OCI-LY7 (cell line): ENCODE data around the gene PRDM10. TPM values are rescaled to one million over a fixed set of nuclear protein-coding genes. Genes with fewer than 3 reads are reported as not detected.

Experiments
- BruUV-seq: library from RNA; stranded (reverse); fragments of 400-500 nt; replicated peaks from 2 replicates; lab custom pipeline; 2021; lab: Mats Ljungman, UMichigan
- CTCF ChIA-PET: fragments of 300-600 bp; sonication (Branson Sonifier 250); formaldehyde crosslinking; loops from one replicate; lab custom pipeline; 2022; ENCODE audit warnings: antibody characterized with exemption; ENCODE audit not compliant: unreplicated experiment; lab: Charles Lee
- POLR2A ChIA-PET: fragments of 300-600 bp; sonication (Branson Sonifier 250); formaldehyde crosslinking; loops from one replicate; lab custom pipeline; 2022; ENCODE audit warnings: antibody characterized with exemption; lab: Charles Lee
- DNase-seq: peaks from one replicate; pipeline ENCODE4 v3.0.0-alpha.2; 2015; ENCODE audit warnings: low spot score
- H2AFZ ChIP-seq: fragments of 200-600 bp; sonication (generic), shearing (Covaris generic); 2 replicates; pipeline ENCODE4 v1.6.1; 2014; ENCODE audit warnings: mild to moderate bottlenecking, antibody characterized with exemption, low read length, moderate library complexity
- H3K27ac ChIP-seq: fragments of 200-600 bp; sonication (generic); 2 replicates; pipeline ENCODE4 v1.5.1; 2014; ENCODE audit warnings: mixed run types, low read depth, mild to moderate bottlenecking, moderate library complexity, low read length, inconsistent platforms; ENCODE audit not compliant: poor library complexity, severe bottlenecking
- H3K36me3 ChIP-seq: fragments of 200-600 bp; sonication (generic); 2 replicates; pipeline ENCODE4 v1.6.1; 2014; ENCODE audit warnings: mild to moderate bottlenecking, antibody characterized with exemption, low read length, moderate library complexity, mixed read lengths; ENCODE audit not compliant: insufficient read depth
- H3K4me1 ChIP-seq: fragments of 200-600 bp; sonication (generic); 2 replicates; pipeline ENCODE4 v1.5.1; 2014; ENCODE audit warnings: mild to moderate bottlenecking, low read length; ENCODE audit not compliant: insufficient read depth, poor library complexity, severe bottlenecking
- H3K4me2 ChIP-seq: fragments of 200-600 bp; sonication (generic); 2 replicates; pipeline ENCODE4 v1.6.1; 2014; ENCODE audit warnings: mild to moderate bottlenecking, low read length
- H3K4me3 ChIP-seq: fragments of 200-600 bp; sonication (generic); 2 replicates; pipeline ENCODE4 v1.5.1; 2014; ENCODE audit warnings: mild to moderate bottlenecking, low read depth, low read length; ENCODE audit not compliant: poor library complexity, severe bottlenecking
- H3K79me2 ChIP-seq: fragments of 200-600 bp; sonication (generic); 2 replicates; pipeline ENCODE4 v1.6.1; 2016; ENCODE audit warnings: low read depth, mild to moderate bottlenecking, low read length, moderate library complexity, mixed read lengths; ENCODE audit not compliant: insufficient read depth
- H3K9me2 ChIP-seq: fragments of 200-600 bp; sonication (generic); 2 replicates; pipeline ENCODE4 v1.6.1; 2016; ENCODE audit warnings: mild to moderate bottlenecking, low read length, mixed read lengths; ENCODE audit not compliant: insufficient read depth
- H3K9me3 ChIP-seq: fragments of 200-600 bp; sonication (generic); 2 replicates; pipeline ENCODE4 v1.6.1; 2014; ENCODE audit warnings: mild to moderate bottlenecking, mixed run types, low read length, mixed read lengths
- H4K20me1 ChIP-seq: fragments of 200-600 bp; sonication (generic); 2 replicates; pipeline ENCODE4 v1.6.1; 2014; ENCODE audit warnings: mild to moderate bottlenecking, antibody characterized with exemption, low read length, moderate library complexity, mixed read lengths; ENCODE audit not compliant: insufficient read depth
- EZH2phosphoT487 ChIP-seq: fragments of 200-600 bp; sonication (generic); IDR thresholded peaks from 2 replicates; pipeline ENCODE4 v1.6.1; 2018; ENCODE audit warnings: low read depth, borderline replicate concordance, mild to moderate bottlenecking, mixed run types, antibody characterized with exemption, low read length, moderate library complexity, mixed read lengths
- intact Hi-C: fragments of 100-400 bp; cut with micrococcal nuclease; formaldehyde crosslinking; loops from one replicate; pipeline ENCODE4 v1.10.0; 2022; ENCODE audit not compliant: unreplicated experiment
- total RNA-seq, 2 experiments: library from RNA; depleted of rRNA in 1 of 2; stranded (reverse); fragments of >200 nt in 1 of 2; shearing (Covaris generic) in 1 of 2; gene quantifications; 2 replicates each; pipeline ENCODE4 v1.2.3, GENCODE V29; 2014 to 2022
- TF ChIP-seq, protein P1 (sequence below): fragments of 200-600 bp; sonication (generic); conservative IDR thresholded peaks from 2 replicates; pipeline ENCODE4 v1.5.1; 2014; ENCODE audit warnings: mild to moderate bottlenecking, antibody characterized with exemption, low read length, moderate library complexity, mixed read lengths

PRDM10 gene
- total RNA-seq, 2 experiments from 2014 or later, result 29.8 to 60.6 TPM

DNA sequence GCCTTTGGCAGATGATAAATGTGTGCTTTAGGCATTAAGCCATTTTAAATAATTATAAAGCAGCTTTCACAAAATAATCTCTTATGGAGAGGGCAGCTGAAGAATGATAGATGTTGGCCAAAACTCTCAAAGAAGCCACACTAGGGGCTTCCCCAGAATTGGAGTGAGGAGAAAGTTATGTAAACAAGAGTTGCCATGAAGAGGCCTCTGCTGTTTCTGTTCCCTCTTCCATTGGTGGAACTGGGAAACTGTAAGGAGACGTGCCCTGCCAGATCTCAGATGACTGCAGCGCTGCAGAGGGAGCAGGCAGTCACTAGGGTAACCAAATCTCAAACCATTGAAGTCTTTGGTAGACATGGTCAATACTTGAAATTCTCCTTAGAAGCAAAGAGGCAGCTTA is 47.6 kb upstream of the PRDM10 start:
- Histone ChIP-seq H3K4me2 (no peak overlapping the region), H4K20me1 (no peaks in the 10 kb centered on the region), H3K27ac (no peak overlapping the region), H2AFZ (no peak overlapping the region), H3K9me2 (no peaks in the 10 kb centered on the region), H3K4me1 (no peaks in the 10 kb centered on the region), H3K36me3 (no peaks in the 10 kb centered on the region), H3K79me2 (no peaks in the 10 kb centered on the region), H3K9me3 (peaks cover 10% of the 10 kb centered on the region; the same call in 1 of the 2 replicates), H3K4me3 (no peak overlapping the region)
- DNase-seq, result no peak
- POLR2A ChIA-PET, result interaction anchor here (0.9 to 1.6 kb wide), 4 partner anchors 10 to 21 kb away, joined by 3 to 8 read pairs (median 4); no protein-coding TSS in a partner anchor
- TF ChIP-seq, protein P1, sequence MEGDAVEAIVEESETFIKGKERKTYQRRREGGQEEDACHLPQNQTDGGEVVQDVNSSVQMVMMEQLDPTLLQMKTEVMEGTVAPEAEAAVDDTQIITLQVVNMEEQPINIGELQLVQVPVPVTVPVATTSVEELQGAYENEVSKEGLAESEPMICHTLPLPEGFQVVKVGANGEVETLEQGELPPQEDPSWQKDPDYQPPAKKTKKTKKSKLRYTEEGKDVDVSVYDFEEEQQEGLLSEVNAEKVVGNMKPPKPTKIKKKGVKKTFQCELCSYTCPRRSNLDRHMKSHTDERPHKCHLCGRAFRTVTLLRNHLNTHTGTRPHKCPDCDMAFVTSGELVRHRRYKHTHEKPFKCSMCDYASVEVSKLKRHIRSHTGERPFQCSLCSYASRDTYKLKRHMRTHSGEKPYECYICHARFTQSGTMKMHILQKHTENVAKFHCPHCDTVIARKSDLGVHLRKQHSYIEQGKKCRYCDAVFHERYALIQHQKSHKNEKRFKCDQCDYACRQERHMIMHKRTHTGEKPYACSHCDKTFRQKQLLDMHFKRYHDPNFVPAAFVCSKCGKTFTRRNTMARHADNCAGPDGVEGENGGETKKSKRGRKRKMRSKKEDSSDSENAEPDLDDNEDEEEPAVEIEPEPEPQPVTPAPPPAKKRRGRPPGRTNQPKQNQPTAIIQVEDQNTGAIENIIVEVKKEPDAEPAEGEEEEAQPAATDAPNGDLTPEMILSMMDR, result no peak
- TF ChIP-seq EZH2phosphoT487, result no peak
- intact Hi-C loops, result no loop called here
- CTCF ChIA-PET, result interaction anchor here (1.0 kb wide), 1 partner anchor 10 kb away, joined by 3 read pairs; no protein-coding TSS in a partner anchor
- BruUV-seq, result no TSS peak

DNA sequence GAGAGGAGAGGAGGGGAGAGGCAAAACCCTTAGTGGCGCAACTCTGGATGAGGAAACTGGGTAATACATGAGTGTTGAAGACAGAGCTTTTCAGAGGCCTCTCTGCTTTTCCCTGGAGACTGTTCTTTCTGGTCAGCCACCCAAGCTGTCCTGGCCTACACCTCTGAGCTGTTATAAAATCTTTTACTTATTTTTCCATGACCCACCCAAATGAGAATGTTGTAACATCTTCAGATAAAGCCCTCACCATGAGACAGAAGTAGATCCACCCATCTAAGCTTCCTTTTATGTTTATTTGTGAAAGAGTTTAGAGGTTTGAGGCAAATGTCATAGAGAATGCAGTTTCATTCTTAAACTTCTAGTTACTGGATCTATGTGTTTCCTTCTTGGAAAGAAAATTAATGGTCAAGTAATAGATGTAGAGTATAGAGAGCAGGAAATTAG is 46.7 kb upstream of the PRDM10 start:
- Histone ChIP-seq H3K9me2 (no peaks in the 10 kb centered on the region), H4K20me1 (no peaks in the 10 kb centered on the region), H3K36me3 (no peaks in the 10 kb centered on the region), H3K27ac (no peak overlapping the region), H3K4me3 (no peak overlapping the region), H3K9me3 (peaks cover 10% of the 10 kb centered on the region; the same call in 1 of the 2 replicates), H3K4me1 (no peaks in the 10 kb centered on the region), H3K4me2 (no peak overlapping the region), H2AFZ (no peak overlapping the region), H3K79me2 (no peaks in the 10 kb centered on the region)
- CTCF ChIA-PET, result interaction anchor here (0.6 kb wide), 1 partner anchor 46 kb away, joined by 3 read pairs; no protein-coding TSS in a partner anchor
- DNase-seq, result no peak
- BruUV-seq, result no TSS peak
- intact Hi-C loops, result no loop called here
- POLR2A ChIA-PET, result interaction anchor here (0.5 to 1.7 kb wide), 6 partner anchors 11 to 136 kb away, joined by 3 to 4 read pairs (median 4); no protein-coding TSS in a partner anchor
- TF ChIP-seq, protein P1, result no peak
- no peak for TF ChIP-seq EZH2phosphoT487

DNA sequence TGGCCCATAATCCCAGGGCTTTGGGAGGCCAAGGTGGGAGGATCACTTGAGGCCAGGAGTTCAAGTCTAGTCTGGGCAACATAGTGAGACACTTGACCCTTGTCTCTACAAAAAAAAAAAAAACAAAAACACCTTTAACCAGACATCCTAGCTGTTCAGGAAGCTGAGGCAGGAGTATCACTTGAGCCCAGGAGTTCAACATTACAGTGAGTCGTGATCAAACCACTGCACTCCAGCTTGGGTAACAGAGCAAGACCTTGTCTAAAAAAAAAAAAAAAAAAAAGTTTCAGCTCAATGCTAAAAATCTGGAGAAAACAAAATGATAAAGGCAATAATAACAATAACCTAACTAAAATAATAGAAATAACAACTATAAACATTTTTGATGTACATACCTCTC is 44.5 kb upstream of the PRDM10 start:
- Histone ChIP-seq H3K4me3 (no peak overlapping the region), H3K4me1 (peaks cover 8% of the 10 kb centered on the region), H3K36me3 (no peaks in the 10 kb centered on the region), H3K9me2 (no peaks in the 10 kb centered on the region), H4K20me1 (no peaks in the 10 kb centered on the region), H3K9me3 (no peaks in the 10 kb centered on the region), H2AFZ (no peak overlapping the region), H3K79me2 (no peaks in the 10 kb centered on the region), H3K27ac (no peak overlapping the region), H3K4me2 (no peak overlapping the region)
- POLR2A ChIA-PET, result interaction anchor here (0.6 to 1.3 kb wide), 5 partner anchors 17 to 81 kb away, joined by 3 to 7 read pairs (median 4); no protein-coding TSS in a partner anchor
- intact Hi-C loops, result no loop called here
- CTCF ChIA-PET, result no interaction called here
- no peak for TF ChIP-seq EZH2phosphoT487
- no peak for DNase-seq
- BruUV-seq, result no TSS peak
